Epithelial cell of prostate (primary cell): ENCODE results near the gene HK1.
"Not testable (repeated sequence)": the region's sequence is repeated elsewhere in the genome, so short reads cannot be mapped to it uniquely, and the experiment has no call there.

ENCODE experiments used
- DNase-seq: peaks from one replicate; pipeline ENCODE4 v3.0.0-alpha.2; 2011; ENCODE audit warnings: low read depth, low spot score
- H3K27ac ChIP-seq: fragments of 450-650 bp; 2 replicates; pipeline ENCODE4 v1.5.1; 2017; ENCODE audit warnings: mild to moderate bottlenecking

The HK1 gene

GRCh38 chr10:69303632-69304051 is 25.3 kb downstream of the HK1 start:
- no peak overlapping the region for H3K27ac ChIP-seq
- DNase-seq = peak; percentile 50

- H3K27ac ChIP-seq = no peak overlapping the region
- DNase-seq = no peak
Measured at GRCh38 chr10:69306421-69306820, 28.1 kb downstream of the HK1 start.

- H3K27ac ChIP-seq = no peak overlapping the region
- DNase-seq = no peak
Measured at GRCh38 chr10:69307434-69307833, 29.1 kb downstream of the HK1 start.

- not testable (repeated sequence) for DNase-seq, H3K27ac ChIP-seq
Measured at GRCh38 chr10:69308304-69308703, 30.0 kb downstream of the HK1 start.

DNA sequence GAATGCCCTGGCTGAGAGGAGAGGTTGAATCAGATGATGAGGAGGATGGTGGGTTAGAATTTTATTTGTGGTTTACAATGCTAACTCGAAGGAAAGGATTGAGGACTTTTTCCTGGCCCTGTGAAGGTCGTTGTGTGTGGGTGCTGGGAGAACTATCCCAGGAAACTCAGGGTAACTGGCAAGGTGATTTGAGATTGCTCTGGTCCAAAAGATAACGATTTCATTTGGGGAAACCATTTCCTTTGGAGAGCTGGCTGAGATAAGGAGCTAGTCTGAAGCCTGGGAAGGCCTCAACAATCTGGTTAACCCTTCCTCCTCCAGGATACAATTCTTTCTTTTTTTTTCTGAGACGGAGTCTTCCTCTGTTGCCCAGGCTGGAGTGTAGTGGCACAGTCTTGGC is 33.0 kb downstream of the HK1 start:
- no peak overlapping the region for H3K27ac ChIP-seq
- no peak for DNase-seq

- H3K27ac ChIP-seq = no peak overlapping the region
- no peak for DNase-seq
Measured at GRCh38 chr10:69312528-69312927, 34.2 kb downstream of the HK1 start.

GRCh38 chr10:69315100-69315542 is 36.8 kb downstream of the HK1 start:
- H3K27ac ChIP-seq = no peak overlapping the region
- no peak for DNase-seq

DNA sequence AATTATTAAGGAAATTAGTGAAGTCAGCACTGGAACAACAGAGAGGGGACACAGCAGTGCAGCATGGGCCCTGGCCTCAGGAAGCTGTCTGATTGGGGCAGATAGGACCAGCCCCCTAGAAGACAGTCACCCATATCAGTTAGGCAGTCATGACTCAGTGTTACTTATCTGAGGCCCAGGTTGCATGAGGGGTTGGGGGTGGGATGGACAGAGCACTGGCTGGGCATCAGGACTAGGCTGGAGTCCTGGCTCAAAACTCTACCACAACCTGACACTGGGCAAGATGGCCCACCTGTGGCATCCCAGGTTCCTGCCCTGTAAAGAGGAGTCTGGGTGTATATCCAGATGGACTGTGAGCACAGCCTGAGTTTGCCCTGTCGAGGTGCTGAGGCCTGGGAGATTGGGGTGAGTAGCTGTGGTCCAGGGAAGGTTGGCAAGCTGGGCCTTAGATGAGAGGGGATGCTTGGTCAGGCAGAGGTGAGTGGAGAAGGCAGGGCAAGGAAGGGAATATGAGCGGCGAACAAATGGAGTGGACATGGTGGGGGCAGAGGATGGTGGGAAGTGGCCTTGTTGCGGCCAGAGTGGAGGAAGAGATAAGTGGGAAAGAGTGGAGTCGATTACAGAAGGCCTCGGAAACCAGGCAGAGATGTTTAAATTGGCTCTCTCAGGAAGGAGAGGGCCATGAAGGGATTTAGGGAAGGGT is 37.5 kb downstream of the HK1 start:
- DNase-seq = no peak
- peak overlapping the region; percentile 90 for H3K27ac ChIP-seq

GRCh38 chr10:69316313-69317059 is 38.2 kb downstream of the HK1 start:
- DNase-seq = no peak

DNA sequence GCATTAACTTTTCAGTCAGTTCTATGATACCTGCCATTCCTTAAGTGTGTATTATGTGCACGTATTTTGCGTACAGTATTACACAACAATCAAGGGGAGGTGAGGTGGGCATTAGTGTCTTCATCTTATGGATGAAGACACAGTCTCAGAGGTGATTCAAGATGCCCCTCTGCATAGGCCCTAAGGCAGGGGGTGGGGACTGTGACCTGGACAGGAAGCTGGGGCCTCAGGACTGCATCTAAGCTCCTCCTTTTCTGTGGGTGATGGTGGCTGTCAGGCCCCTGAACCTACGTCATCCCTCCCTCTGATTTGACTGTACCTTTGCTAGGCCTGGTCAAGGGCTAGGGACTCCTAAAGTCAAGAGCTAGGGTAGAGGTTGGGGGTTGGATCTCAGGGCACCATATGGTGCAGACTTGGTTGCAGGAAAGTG is 38.9 kb downstream of the HK1 start:
- H3K27ac ChIP-seq = peak overlapping the region; percentile 90
- DNase-seq = no peak

More at GRCh38 chr10:69316313-69317059, 38.2 kb downstream of the HK1 start:
- H3K27ac ChIP-seq = peak overlapping the region; percentile 90

DNA sequence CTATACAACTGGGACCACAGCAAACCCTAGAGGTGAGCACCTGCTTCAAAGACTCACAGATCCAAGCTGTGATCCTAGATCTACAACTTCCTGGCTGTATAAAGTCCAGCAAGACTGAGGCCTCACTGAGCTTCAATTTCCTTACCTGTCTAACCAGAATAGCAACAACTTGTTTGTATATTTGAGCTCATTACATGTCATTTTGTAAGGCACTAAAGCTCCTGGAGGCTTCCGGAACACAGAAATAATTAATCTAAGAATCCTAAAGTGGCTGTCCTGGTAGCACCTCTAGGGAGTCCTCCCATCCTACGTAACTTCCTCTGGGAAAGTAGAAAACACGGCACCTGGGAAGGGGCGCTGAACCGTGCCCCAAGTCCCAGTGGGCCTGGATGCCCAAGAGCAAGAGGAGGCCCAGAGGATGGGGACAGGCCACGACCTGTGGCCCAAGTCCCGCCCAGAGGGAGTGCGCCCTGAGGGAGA is 39.4 kb downstream of the HK1 start:
- no peak for DNase-seq
- H3K27ac ChIP-seq = peak overlapping the region; percentile 90

DNA sequence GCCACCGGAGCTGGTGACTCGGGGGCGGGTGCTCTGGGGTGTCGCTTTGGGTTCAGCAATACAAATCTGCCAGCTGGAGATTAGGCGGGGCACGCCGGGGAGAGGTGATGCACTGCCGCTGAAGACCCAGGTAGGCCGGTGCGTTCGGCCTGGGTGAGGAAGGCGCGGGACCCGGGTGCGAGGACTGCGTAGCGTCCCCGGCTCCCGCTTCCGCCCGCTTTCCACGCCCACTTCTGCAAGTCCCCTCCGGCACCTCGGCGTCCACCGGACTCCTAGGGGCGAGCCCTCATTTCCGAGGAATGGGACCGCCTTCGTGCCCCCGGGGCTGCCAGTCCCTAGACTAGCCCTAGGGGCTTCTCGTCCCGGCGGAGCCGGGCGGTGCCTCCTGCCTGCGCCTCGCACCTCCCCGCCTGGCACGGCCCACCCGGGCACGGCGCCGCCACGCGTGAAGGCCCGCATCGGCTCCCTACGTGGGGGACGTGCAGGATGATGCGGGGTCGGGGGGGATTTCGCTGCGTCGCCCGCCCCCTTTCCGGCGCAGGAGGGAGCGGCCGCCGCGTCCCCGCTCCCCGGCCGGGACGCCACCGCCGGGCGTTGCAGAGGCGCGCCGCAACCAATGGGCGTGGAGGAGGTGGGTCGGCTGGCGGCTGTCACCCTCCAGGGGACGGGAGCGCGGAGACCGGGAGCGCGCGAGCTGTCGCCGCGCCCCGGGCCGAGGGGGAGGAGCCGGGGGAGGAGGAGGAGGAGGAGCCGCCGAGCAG is 40.0 kb downstream of the HK1 start:
- peak overlapping the region; percentile 90 for H3K27ac ChIP-seq
- no peak for DNase-seq

GRCh38 chr10:69318867-69319727 is 40.8 kb downstream of the HK1 start:
- DNase-seq = no peak
- H3K27ac ChIP-seq = peak overlapping the region; percentile 90

GRCh38 chr10:69319841-69320316 is 41.6 kb downstream of the HK1 start:
- H3K27ac ChIP-seq = peak overlapping the region; percentile 90

GRCh38 chr10:69320521-69320920 is 42.2 kb downstream of the HK1 start:
- DNase-seq = no peak
- peak overlapping the region; percentile 90 for H3K27ac ChIP-seq

More at GRCh38 chr10:69319841-69320316, 41.6 kb downstream of the HK1 start:
- no peak for DNase-seq

- no peak overlapping the region for H3K27ac ChIP-seq
- DNase-seq = no peak
Measured at GRCh38 chr10:69321039-69321715, 42.9 kb downstream of the HK1 start.

- H3K27ac ChIP-seq = peak overlapping the region; percentile 18
- no peak for DNase-seq
Measured at GRCh38 chr10:69321865-69322264, 43.6 kb downstream of the HK1 start.

DNA sequence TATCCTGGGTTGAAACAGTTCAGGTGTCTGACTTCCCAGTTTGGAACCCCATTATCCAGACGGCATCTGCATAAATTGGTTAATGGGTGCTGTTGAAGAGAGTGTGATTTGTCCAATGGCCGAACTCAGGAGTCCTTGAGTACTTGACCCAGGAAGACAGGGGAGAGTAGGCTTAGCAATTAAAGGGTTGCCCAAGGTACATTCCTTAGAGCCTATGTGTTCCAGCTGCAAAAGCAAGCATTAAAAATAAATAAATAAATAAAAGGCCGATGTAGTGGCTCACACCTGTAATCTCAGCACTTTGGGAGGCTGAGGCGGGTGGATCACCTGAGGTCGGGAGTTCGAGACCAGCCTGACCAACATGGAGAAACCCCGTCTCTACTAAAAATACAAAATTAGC is 44.0 kb downstream of the HK1 start:
- DNase-seq = not testable (repeated sequence)
- peak overlapping the region; percentile 18 for H3K27ac ChIP-seq

DNA sequence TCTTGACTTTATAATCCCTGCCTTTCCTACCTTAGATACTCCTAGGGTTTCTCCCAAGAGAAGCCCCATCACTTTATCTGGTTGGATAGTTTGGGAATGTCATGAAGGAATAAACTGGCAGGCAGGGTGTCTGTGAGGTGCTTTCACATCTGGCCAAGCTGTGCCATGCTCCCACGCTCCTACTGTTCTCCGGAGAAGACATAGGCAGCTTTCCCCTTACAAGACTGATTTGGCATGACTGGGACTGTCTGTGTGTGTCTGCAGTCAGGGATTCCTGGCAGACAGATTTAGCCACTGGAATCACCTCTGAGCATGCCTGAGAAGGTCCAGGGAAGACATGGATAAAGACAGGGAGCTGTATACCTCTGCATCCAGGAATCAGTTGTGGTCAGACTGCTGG is 45.3 kb downstream of the HK1 start:
- DNase-seq = no peak
- H3K27ac ChIP-seq = peak overlapping the region; percentile 8
